Skin epidermis (tissue), 12 donors: ENCODE measurements around the gene COMMD3.
"Not testable (repeated sequence)": the region's sequence is repeated elsewhere in the genome, so short reads cannot be mapped to it uniquely, and the experiment has no call there.

ENCODE experiments used
- H3K27ac ChIP-seq, 21 experiments: fragments of 200-600 bp; sonication (generic) in 11 of 21; one replicate each; pipeline ENCODE4 v1.5.0; 2020; ENCODE audit warnings: mild to moderate bottlenecking in 3 of 21, inconsistent platforms in 2 of 21, moderate library complexity in 2 of 21
- H3K4me3 ChIP-seq, 7 experiments: fragments of 200-600 bp; sonication (generic) in 2 of 7; one replicate each; pipeline ENCODE4 v1.5.0; 2020; ENCODE audit warnings: inconsistent platforms in 2 of 7, mild to moderate bottlenecking in 2 of 7, moderate library complexity in 1 of 7

Gene COMMD3

DNA sequence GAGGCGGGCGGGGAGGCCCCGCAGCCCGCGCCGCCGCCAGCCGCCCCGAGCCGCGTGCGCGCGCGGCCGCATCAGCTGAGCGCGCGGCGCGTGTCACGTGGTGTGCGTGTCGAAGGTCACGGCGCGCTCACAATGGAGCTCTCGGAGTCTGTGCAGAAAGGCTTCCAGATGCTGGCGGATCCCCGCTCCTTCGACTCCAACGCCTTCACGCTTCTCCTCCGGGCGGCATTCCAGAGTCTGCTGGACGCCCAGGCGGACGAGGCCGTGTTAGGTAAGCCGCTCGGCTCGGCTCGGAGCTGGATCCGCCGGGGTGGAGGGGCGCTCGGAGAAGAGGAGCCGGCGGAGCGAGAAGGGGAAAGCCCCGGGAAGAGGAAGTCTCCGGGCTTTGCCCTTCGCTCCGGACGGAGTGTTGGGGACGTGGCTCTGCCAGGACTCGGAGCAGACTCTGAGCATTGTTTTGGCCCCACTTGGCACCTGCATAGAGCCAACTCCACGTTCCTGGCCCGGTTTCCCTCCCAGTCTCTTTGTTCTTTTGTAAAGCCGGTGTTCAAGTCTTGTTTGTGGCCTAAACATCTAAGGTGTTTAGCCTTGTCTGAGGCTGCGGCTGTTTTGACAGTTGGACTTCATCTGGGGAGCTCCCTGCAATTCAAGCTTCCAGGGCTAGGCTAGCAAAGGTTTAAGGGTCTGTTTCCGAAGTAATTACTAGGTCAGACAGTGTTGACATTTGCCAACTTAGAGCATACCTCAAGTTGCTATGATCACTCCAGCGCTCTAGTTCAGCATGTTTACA lies at the start of gene COMMD3:
COMMD3 (plus strand) TSS at position 103 of the 790 bp plus-strand sequence; CDS start at position 133, 30 bp downstream.
- H3K27ac ChIP-seq: peak within 1 kb of the TSS; percentile 75 to 97 (median 93)
- H3K4me3 ChIP-seq: peak within 1 kb of the TSS; percentile 47 to 92 (median 68)

- Histone ChIP-seq H3K27ac (no peak overlapping the region), H3K4me3 (no peak overlapping the region)
These were observed 47.7 kb upstream of the COMMD3 start for GRCh38 chr10:22268503-22268902.

GRCh38 chr10:22271786-22272185 lies 44.4 kb upstream of the COMMD3 start:
- no peak overlapping the region for H3K4me3 ChIP-seq
- H3K27ac ChIP-seq: no peak overlapping the region

DNA sequence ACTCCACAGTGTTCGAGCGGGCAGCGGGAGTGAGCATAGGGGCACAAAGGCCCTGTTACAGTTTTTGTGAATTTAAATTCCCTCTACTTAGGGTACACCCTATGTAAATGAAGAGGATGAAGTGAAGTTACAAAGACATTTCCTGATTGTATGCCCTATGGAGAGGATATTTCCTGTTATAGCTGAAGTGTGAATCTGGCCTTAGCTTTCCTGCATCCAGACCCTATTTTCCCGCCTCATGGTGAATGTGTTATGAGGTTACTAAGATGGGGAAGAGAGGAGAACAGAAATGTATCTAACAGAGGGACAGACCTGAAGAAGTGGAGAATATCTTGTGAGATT lies 37.8 kb upstream of the COMMD3 start:
- H3K27ac ChIP-seq: no peak overlapping the region
- H3K4me3 ChIP-seq: no peak overlapping the region

- H3K4me3 ChIP-seq: no peak overlapping the region
- no peak overlapping the region for H3K27ac ChIP-seq
These were observed 36.1 kb upstream of the COMMD3 start for GRCh38 chr10:22280078-22280477.

DNA sequence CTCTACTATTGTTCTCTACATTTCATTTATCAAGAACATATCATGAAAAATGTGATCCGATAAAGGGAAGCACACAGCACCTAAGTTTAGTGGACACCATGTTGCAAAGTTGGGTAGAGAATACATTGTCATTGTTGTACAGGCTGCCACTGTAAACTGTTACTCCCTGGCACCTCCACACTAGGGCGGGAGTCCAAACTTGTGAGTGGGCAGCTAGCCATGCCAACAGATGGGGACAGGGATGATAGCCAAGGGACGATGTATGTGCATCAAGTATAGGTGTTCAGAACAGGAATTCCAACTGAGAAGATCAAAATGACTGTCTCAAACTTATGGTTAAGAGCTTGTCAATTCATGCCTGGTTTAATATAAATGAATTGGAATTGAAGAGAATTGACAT lies 31.1 kb upstream of the COMMD3 start:
- no peak overlapping the region for H3K4me3 ChIP-seq
- no peak overlapping the region for H3K27ac ChIP-seq

- Histone ChIP-seq H3K27ac (no peak overlapping the region), H3K4me3 (no peak overlapping the region)
These were observed 22.3 kb upstream of the COMMD3 start for GRCh38 chr10:22293747-22294404.

GRCh38 chr10:22294694-22295093 lies 21.5 kb upstream of the COMMD3 start:
- no peak overlapping the region for H3K27ac ChIP-seq
- no peak overlapping the region for H3K4me3 ChIP-seq

DNA sequence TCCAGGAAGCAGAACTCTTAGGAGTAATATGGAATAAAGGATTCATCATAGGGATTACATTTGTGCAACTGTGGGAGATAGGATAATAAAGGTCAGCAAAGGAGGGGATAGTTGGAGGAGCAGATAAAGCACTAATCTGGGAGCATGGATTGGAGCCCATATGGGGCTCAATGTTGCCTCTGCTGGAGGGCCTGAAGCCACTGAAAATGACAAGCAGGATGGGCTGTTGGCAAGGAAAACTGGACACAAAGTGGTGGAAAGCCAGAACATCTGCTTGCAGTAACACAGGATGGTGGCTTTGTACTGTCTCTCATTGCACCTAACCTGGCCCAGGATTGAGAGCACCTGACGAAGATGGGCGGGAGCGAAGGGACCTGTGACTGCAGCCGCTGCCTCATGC lies 15.0 kb upstream of the COMMD3 start:
- Histone ChIP-seq H3K4me3 (no peak overlapping the region), H3K27ac (no peak overlapping the region)

DNA sequence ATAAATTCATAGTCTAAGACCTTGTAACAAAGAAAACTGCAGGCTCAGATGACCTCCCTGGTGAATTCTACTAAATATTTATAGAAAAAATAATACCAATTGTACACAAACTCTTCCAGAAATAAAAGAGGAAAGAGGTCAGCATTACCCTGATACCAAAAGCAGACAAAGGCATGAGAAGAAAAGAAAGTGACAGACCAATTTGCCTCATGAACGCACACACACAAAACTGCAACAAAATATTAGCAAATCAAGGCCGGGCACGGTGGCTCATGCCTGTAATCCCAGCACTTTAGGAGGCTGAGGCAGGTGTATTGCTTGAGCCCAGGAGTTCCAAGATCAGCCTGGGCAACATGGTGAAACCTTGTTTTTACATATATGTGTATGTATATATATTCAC lies 12.7 kb upstream of the COMMD3 start:
- no peak overlapping the region for H3K27ac ChIP-seq
- H3K4me3 ChIP-seq: no peak overlapping the region

GRCh38 chr10:22305721-22306120 lies 10.5 kb upstream of the COMMD3 start:
- no peak overlapping the region for H3K27ac ChIP-seq

GRCh38 chr10:22308390-22308789 lies 7.8 kb upstream of the COMMD3 start:
- no peak overlapping the region for H3K4me3 ChIP-seq

More at GRCh38 chr10:22305721-22306120, 10.5 kb upstream of the COMMD3 start:
- no peak overlapping the region for H3K4me3 ChIP-seq

GRCh38 chr10:22309180-22310000 lies 6.8 kb upstream of the COMMD3 start:
- Histone ChIP-seq H3K4me3 (no peak overlapping the region), H3K27ac (no peak overlapping the region)

More at GRCh38 chr10:22308390-22308789, 7.8 kb upstream of the COMMD3 start:
- H3K27ac ChIP-seq: no peak overlapping the region

GRCh38 chr10:22310012-22310411 lies 6.2 kb upstream of the COMMD3 start:
- H3K27ac ChIP-seq: not testable (repeated sequence)

GRCh38 chr10:22310928-22311327 lies 5.3 kb upstream of the COMMD3 start:
- no peak overlapping the region for H3K27ac ChIP-seq
- no peak overlapping the region for H3K4me3 ChIP-seq

More at GRCh38 chr10:22310012-22310411, 6.2 kb upstream of the COMMD3 start:
- H3K4me3 ChIP-seq: not testable (repeated sequence)

DNA sequence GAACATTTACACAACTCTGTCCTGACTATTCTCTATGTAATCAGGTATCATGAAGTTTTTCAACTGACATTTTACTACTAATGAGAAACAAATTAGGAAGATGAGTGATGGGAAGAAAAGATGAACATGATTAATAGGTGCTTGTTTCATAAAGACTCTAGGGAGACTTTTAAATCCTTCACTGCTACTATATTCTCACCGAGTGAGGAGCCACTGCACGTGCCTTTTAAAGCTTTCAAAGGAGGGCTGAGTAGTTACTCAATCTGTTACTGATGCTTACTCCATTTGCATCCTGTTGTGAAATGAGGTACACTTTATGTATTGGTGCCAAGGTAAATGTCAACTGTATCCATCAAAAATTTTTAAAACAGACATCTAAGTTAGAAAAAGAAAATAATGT lies 1.3 kb upstream of the COMMD3 start:
- Histone ChIP-seq H3K4me3 (no peak overlapping the region), H3K27ac (no peak overlapping the region)

DNA sequence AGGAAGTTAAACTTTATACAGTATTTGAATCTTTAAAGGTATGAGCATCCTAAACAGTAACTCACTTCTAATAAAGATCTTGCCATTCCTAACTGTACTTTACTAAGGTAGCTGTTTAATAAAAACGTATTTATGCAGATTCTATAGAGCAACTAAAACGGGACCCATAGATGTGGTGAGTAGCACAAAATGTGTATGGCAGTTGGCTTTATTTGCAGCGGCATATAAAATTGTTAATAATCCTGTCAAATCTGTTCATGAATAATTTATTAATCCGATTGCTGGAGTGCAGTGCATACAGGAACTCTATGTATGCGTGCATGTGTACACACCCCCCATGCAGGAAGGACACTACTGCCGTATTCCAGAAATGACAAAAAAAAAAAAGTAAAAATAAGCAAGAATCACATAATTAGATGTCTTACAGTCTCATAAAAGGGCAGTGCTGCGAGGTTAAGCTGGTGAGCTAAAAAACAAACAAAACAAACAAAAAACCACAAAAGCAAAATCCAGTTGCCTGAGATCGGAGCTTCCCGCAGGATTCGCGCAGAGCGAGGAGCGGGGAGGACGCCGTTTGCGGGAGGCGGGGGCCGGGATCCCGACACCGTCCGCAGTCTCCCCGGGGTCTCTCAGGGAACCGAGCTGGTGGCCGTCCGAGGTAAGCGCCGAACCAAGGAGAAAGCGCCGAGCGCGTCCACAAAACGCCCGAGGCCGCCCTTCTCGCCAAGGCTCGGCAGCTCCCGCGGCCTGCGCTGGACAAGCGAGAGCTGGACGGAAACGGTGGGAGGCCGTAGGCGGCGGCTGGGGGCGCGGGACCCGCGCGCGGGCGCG lies 518 bp upstream of the COMMD3 start:
- Histone ChIP-seq H3K27ac (peak overlapping the region; percentile 75 to 97 (median 93)), H3K4me3 (peak overlapping the region; percentile 47 to 92 (median 68))

DNA sequence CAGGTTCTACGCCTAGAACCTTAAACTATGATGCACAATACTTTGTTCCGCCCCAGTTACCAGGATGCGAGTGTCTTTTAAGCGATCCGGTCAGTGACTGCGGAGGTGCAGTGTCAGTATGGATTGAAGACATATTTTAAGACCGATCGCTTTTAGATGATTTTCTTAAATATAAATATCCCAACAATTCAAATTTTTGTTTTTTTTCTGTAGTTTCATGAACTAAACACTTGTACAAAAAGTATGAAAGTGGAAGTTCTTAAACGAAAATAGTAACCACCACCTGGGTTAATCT lies 835 bp downstream of the COMMD3 start:
- H3K4me3 ChIP-seq: peak overlapping the region; percentile 47 to 92 (median 68)

DNA sequence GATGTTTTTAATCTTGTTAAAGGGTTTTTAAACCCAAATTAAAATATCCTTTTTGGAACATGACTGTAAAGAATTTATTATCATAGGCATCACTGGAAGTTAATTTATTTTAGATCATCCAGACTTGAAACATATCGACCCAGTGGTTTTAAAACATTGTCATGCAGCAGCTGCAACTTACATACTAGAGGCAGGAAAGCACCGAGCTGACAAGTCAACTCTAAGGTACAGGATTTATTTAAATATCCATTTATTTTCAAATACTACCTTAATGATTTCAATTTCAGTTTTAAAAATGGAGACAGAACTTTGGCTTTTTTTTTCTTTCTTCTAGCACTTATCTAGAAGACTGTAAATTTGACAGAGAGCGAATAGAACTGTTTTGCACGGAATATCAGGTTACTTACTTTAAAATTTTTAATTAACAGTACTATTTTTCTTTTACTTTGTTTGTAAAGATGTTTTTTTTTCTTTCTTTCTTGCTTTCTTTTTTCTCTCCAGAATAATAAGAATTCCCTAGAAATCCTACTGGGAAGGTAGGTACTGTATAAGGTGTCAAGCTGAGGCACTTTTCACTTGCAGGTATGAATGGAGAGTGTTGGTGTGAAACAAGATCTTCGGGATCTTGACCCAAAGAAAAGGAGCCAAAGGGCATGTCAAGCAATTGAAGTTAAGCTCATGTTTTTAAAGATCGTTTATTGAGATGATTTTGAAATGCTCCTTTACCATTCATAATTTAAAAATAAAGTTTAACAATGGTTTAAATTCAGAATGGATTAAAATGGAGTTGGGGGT lies 1.8 kb downstream of the COMMD3 start:
- H3K4me3 ChIP-seq: no peak overlapping the region
- H3K27ac ChIP-seq: peak overlapping the region in 1 of 21 experiments; percentile 93

More for the DNA sequence above, 835 bp downstream of the COMMD3 start:
- H3K27ac ChIP-seq: peak overlapping the region in 20 of 21 experiments; percentile 75 to 97 (median 94)
